SK-N-SH (cell line): ENCODE results near the gene MSS51. TPM values are rescaled to one million over a fixed set of nuclear protein-coding genes. Genes with fewer than 3 reads are reported as not detected.

ENCODE experiments used
- CTCF ChIA-PET: fragments of 300-600, 350-600 bp; formaldehyde crosslinking; extraction: SDS; loops from one replicate; lab custom pipeline; 2021; lab: Yijun Ruan, JAX
- POLR2A ChIA-PET: fragments of 350-600 bp; sonication (Branson Sonifier 250); formaldehyde crosslinking; extraction: SDS; loops from one replicate; lab custom pipeline; 2020; ENCODE audit warnings: antibody characterized with exemption, inconsistent platforms; lab: Yijun Ruan, JAX
- DNase-seq: peaks from one replicate; pipeline ENCODE4 v3.0.0; 2012
- H2AFZ ChIP-seq: fragments of 200-600 bp; sonication (generic); 2 replicates; pipeline ENCODE4 v1.8.1; 2016; ENCODE audit warnings: antibody characterized with exemption, mild to moderate bottlenecking, low read depth
- H3F3A ChIP-seq: fragments of 200-600 bp; sonication (generic); replicated peaks from 2 replicates; pipeline ENCODE3; 2016; ENCODE audit warnings: antibody characterized with exemption, mild to moderate bottlenecking; ENCODE audit not compliant: insufficient read depth
- H3K27ac ChIP-seq, 2 experiments: fragments of 200-500 bp in 1 of 2; fragments of 200-600 bp in 1 of 2; sonication (Bioruptor generic) in 1 of 2; sonication (generic), shearing (Covaris generic) in 1 of 2; 2 replicates each; pipeline versions ENCODE4 v1.5.1 to v1.6.1; 2014 to 2016; ENCODE audit warnings: low read depth in 2 of 2, inconsistent platforms in 1 of 2, low read length in 1 of 2, mild to moderate bottlenecking in 1 of 2, mixed read lengths in 1 of 2
- H3K27me3 ChIP-seq: fragments of 200-600 bp; sonication (generic), shearing (Covaris generic); 2 replicates; pipeline ENCODE4 v1.6.1; 2016; ENCODE audit warnings: mixed run types; ENCODE audit not compliant: insufficient read depth
- H3K36me3 ChIP-seq, 2 experiments: fragments of 200-500 bp in 1 of 2; fragments of 200-600 bp in 1 of 2; sonication (Bioruptor generic) in 1 of 2; sonication (generic) in 1 of 2; replicated peaks in 1 of 2; 2 replicates each; pipeline versions ENCODE3 to v1.5.1; 2014 to 2016; ENCODE audit warnings: low read length in 1 of 2, mild to moderate bottlenecking in 1 of 2; ENCODE audit not compliant: insufficient read depth in 2 of 2, control insufficient read depth in 1 of 2
- H3K4me1 ChIP-seq, 2 experiments: fragments of 200-500 bp in 1 of 2; fragments of 200-600 bp in 1 of 2; sonication (Bioruptor generic) in 1 of 2; sonication (generic), shearing (Covaris generic) in 1 of 2; 2 replicates each; pipeline versions ENCODE4 v1.5.1 to v1.6.1; 2014 to 2016; ENCODE audit warnings: low read depth in 1 of 2, low read length in 1 of 2, mixed run types in 1 of 2; ENCODE audit not compliant: insufficient read depth in 2 of 2, control insufficient read depth in 1 of 2
- H3K4me2 ChIP-seq: fragments of 200-600 bp; sonication (generic), shearing (Covaris generic); 2 replicates; pipeline ENCODE4 v1.6.1; 2017; ENCODE audit warnings: mixed run types
- H3K4me3 ChIP-seq, 2 experiments: fragments of 200-500 bp in 1 of 2; fragments of 200-600 bp in 1 of 2; sonication (Bioruptor generic) in 1 of 2; sonication (generic), shearing (Covaris generic) in 1 of 2; 2 replicates each; pipeline versions ENCODE4 v1.5.1 to v1.8.1; 2014 to 2016; ENCODE audit warnings: low read depth in 2 of 2, inconsistent platforms in 1 of 2, low read length in 1 of 2, mild to moderate bottlenecking in 1 of 2, mixed read lengths in 1 of 2, moderate library complexity in 1 of 2
- H3K79me2 ChIP-seq: fragments of 200-600 bp; sonication (generic); 2 replicates; pipeline ENCODE4 v1.8.1; 2017; ENCODE audit warnings: mild to moderate bottlenecking; ENCODE audit not compliant: insufficient read depth
- H3K9ac ChIP-seq: fragments of 200-600 bp; sonication (generic); 2 replicates; pipeline ENCODE4 v1.6.1; 2017; ENCODE audit warnings: mixed run types
- H3K9me2 ChIP-seq: fragments of 200-600 bp; sonication (generic); 2 replicates; pipeline ENCODE4 v1.6.1; 2017; ENCODE audit warnings: mixed run types
- H3K9me3 ChIP-seq: fragments of 200-600 bp; sonication (generic); 2 replicates; pipeline ENCODE4 v1.6.1; 2017; ENCODE audit warnings: mixed run types, mild to moderate bottlenecking, moderate library complexity
- H4K20me1 ChIP-seq: fragments of 200-600 bp; sonication (generic); 2 replicates; pipeline ENCODE4 v1.6.1; 2017; ENCODE audit warnings: mild to moderate bottlenecking, mixed run types; ENCODE audit not compliant: insufficient read depth
- CHD2 ChIP-seq: fragments of 150-350 bp; IDR thresholded peaks from 2 replicates; pipeline ENCODE4 v1.6.1; 2018; ENCODE audit warnings: low read length; ENCODE audit not compliant: partially characterized antibody
- ELF1 ChIP-seq: IDR thresholded peaks from 2 replicates; pipeline ENCODE4 v1.4.0; 2012
- EZH2phosphoT487 ChIP-seq: fragments of 200-600 bp; sonication (generic); IDR thresholded peaks from 2 replicates; pipeline ENCODE4 v1.6.1; 2017; ENCODE audit warnings: low read depth, mixed run types, mild to moderate bottlenecking, antibody characterized with exemption, moderate library complexity, borderline replicate concordance
- FOSL2 ChIP-seq: IDR thresholded peaks from 2 replicates; pipeline ENCODE4 v1.4.0; 2012; ENCODE audit warnings: low read depth, mild to moderate bottlenecking, moderate library complexity, borderline replicate concordance
- IRF3 ChIP-seq: fragments of 150-350 bp; IDR thresholded peaks from 2 replicates; pipeline ENCODE4 v1.6.1; 2016; ENCODE audit warnings: mild to moderate bottlenecking, low read depth, low read length
- MAX ChIP-seq: IDR thresholded peaks from 2 replicates; pipeline ENCODE4 v1.4.0; 2012; ENCODE audit warnings: low read depth
- MEF2A ChIP-seq: IDR thresholded peaks from 2 replicates; pipeline ENCODE4 v1.4.0; 2012; ENCODE audit warnings: low read depth, borderline replicate concordance
- NRF1 ChIP-seq: IDR thresholded peaks from 2 replicates; pipeline ENCODE4 v1.6.1; 2012; ENCODE audit warnings: low read depth, mild to moderate bottlenecking, low read length
- POLR2AphosphoS5 ChIP-seq: IDR thresholded peaks from 2 replicates; pipeline ENCODE4 v1.6.1; 2012; ENCODE audit warnings: low read depth, low read length
- RAD21 ChIP-seq: IDR thresholded peaks from 2 replicates; pipeline ENCODE4 v1.6.1; 2012; ENCODE audit warnings: mild to moderate bottlenecking, low read length
- RCOR1 ChIP-seq: fragments of 150-350 bp; IDR thresholded peaks from 2 replicates; pipeline ENCODE4 v1.6.1; 2017; ENCODE audit warnings: antibody characterized with exemption, low read length
- SIN3A ChIP-seq: IDR thresholded peaks from 2 replicates; pipeline ENCODE4 v1.6.1; 2012; ENCODE audit warnings: low read depth, mild to moderate bottlenecking, low read length, moderate library complexity, borderline replicate concordance
- SMC3 ChIP-seq: IDR thresholded peaks from 2 replicates; pipeline ENCODE4 v1.6.1; 2012; ENCODE audit warnings: low read depth, low read length, improper control_type of control experiment
- YY1 ChIP-seq: IDR thresholded peaks from 2 replicates; pipeline ENCODE4 v1.4.0; 2012; ENCODE audit warnings: low read depth, mild to moderate bottlenecking
- WGBS: methylation state at CpG from one replicate; pipeline ENCODE4 v1.1.6; 2017; ENCODE audit warnings: low lambda C conversion rate; 5-methylcytosine and 5-hydroxymethylcytosine counted together
- polyA plus RNA-seq, 3 experiments: library from polyadenylated mRNA; depleted of rRNA; stranded (reverse); fragments of >200 nt; gene quantifications; 2 replicates each; pipeline ENCODE4 v1.2.3, GENCODE V29; 2012
- TF ChIP-seq, protein P1 (sequence below): IDR thresholded peaks from 2 replicates; pipeline ENCODE4; 2012
- TF ChIP-seq, protein P2 (sequence below): fragments of 150-350 bp; IDR thresholded peaks from 2 replicates; pipeline ENCODE4 v1.6.1; 2017; ENCODE audit warnings: antibody characterized with exemption, low read length, low read depth, borderline replicate concordance

The MSS51 gene
- polyA plus RNA-seq, 1 of the 3 experiments (the other 2 are of a cell fraction) = 0.95 TPM

DNA sequence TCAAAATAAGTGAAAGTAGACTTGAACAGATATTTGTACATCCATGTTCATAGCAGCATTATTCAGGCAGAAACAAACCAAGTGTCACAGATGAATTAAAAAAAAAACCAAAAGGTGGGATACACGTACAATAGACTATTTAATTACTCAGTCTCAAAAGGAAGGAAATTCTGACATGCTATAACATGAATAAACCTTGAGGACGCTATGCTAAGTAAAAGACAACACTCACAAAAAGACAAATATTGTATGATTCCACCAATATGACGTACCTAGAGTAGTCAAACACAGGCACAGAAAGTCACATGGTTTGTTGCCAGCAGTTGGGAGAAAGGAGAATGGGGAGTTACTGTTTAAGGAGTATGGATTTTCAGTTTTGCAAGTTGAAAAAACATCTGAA is 56.7 kb downstream of the MSS51 start:
- no peaks in the 10 kb centered on the region for H3K4me1 ChIP-seq
- peaks cover 41 to 45% of the 10 kb centered on the region in 2 experiments for H3K36me3 ChIP-seq
- no peak overlapping the region for H3K4me3 ChIP-seq
- H3K9me2 ChIP-seq = no peaks in the 10 kb centered on the region
- no peaks in the 10 kb centered on the region for H4K20me1 ChIP-seq
- no peak overlapping the region for H2AFZ ChIP-seq
- TF ChIP-seq SMC3 (no peak), ELF1 (no peak), POLR2AphosphoS5 (no peak), MEF2A (no peak), MAX (no peak), EZH2phosphoT487 (no peak), RCOR1 (no peak), IRF3 (no peak), CHD2 (no peak), NRF1 (no peak), SIN3A (no peak), FOSL2 (no peak), RAD21 (no peak), YY1 (no peak)
- TF ChIP-seq, protein P1, sequence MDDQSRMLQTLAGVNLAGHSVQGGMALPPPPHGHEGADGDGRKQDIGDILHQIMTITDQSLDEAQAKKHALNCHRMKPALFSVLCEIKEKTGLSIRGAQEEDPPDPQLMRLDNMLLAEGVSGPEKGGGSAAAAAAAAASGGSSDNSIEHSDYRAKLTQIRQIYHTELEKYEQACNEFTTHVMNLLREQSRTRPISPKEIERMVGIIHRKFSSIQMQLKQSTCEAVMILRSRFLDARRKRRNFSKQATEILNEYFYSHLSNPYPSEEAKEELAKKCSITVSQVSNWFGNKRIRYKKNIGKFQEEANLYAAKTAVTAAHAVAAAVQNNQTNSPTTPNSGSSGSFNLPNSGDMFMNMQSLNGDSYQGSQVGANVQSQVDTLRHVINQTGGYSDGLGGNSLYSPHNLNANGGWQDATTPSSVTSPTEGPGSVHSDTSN = no peak
- TF ChIP-seq, protein P2, sequence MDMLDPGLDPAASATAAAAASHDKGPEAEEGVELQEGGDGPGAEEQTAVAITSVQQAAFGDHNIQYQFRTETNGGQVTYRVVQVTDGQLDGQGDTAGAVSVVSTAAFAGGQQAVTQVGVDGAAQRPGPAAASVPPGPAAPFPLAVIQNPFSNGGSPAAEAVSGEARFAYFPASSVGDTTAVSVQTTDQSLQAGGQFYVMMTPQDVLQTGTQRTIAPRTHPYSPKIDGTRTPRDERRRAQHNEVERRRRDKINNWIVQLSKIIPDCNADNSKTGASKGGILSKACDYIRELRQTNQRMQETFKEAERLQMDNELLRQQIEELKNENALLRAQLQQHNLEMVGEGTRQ = no peak
- TF ChIP-seq, all 33 proteins: peak for 0
- Histone ChIP-seq H3K79me2 (no peaks in the 10 kb centered on the region), H3K27ac (no peak overlapping the region), H3F3A (peaks cover 4% of the 10 kb centered on the region), H3K9me3 (no peaks in the 10 kb centered on the region), H3K27me3 (no peaks in the 10 kb centered on the region), H3K4me2 (no peak overlapping the region), H3K9ac (no peak overlapping the region)
- ChIA-PET CTCF (no interaction called here), POLR2A (no interaction called here)
- WGBS = 83% methylated on average over 3 of the region's 3 CpGs
- DNase-seq = no peak

Other genes with a start within 250 kb of the MSS51 start
- 23.9 and 27.3 TPM in 2 replicates for gene DNAJC9, start 186.3 kb downstream of the MSS51 start, polyA plus RNA-seq (2012; rRNA removed)
- 75.5 and 78.0 TPM in 2 replicates for gene MRPS16, start 180.9 kb downstream of the MSS51 start, polyA plus RNA-seq (2012; rRNA removed)
- gene CFAP70, start 74.7 kb downstream of the MSS51 start, polyA plus RNA-seq (2012; rRNA removed) = 0.74 and 1.9 TPM in 2 replicates
- 65.7 and 88.1 TPM in 2 replicates for gene ANXA7, start 19.5 kb downstream of the MSS51 start, polyA plus RNA-seq (2012; rRNA removed)
- gene PPP3CB, start 62.5 kb upstream of the MSS51 start, polyA plus RNA-seq (2012; rRNA removed) = 14.5 and 18.4 TPM in 2 replicates
- 6.5 and 11.0 TPM in 2 replicates for gene USP54, start 157.8 kb upstream of the MSS51 start, polyA plus RNA-seq (2012; rRNA removed)
- gene MYOZ1, start 207.9 kb upstream of the MSS51 start, polyA plus RNA-seq (2012; rRNA removed) = 0.24 and 0.26 TPM in 2 replicates
- 0.05 TPM in 1 of 2 replicates, not detected in the other for gene SYNPO2L, start 222.5 kb upstream of the MSS51 start, polyA plus RNA-seq (2012; rRNA removed)